Skin of body (tissue), 2 donors: ENCODE results near the gene NYAP2. TPM values are rescaled to one million over a fixed set of nuclear protein-coding genes. Genes with fewer than 3 reads are reported as not detected.

Experiments used
- DNase-seq: peaks from one replicate; lab custom pipeline; 2025; lab: John Stamatoyannopoulos, UW
- total RNA-seq: library from RNA; depleted of rRNA; stranded (reverse); fragments of >200 nt; gene quantifications from one replicate; pipeline ENCODE4 v1.2.3, GENCODE V29; 2014

NYAP2 gene
- total RNA-seq, 1 donor from 2014 or later = 0.30 TPM

- no peak for DNase-seq
Observed at GRCh38 chr2:225428360-225428759, 28.9 kb downstream of the NYAP2 start.

GRCh38 chr2:225429717-225430116 lies 30.2 kb downstream of the NYAP2 start:
- DNase-seq = peak; percentile 86

- no peak for DNase-seq
Observed at GRCh38 chr2:225431105-225431863, 31.8 kb downstream of the NYAP2 start.

- no peak for DNase-seq
Observed at GRCh38 chr2:225434014-225434413, 34.5 kb downstream of the NYAP2 start.

- no peak for DNase-seq
Observed at GRCh38 chr2:225437319-225437718, 37.8 kb downstream of the NYAP2 start.

GRCh38 chr2:225438248-225438647 lies 38.7 kb downstream of the NYAP2 start:
- DNase-seq = no peak

- DNase-seq = no peak
Observed at GRCh38 chr2:225452677-225453076, 53.2 kb downstream of the NYAP2 start.

- no peak for DNase-seq
Observed at GRCh38 chr2:225454412-225454811, 54.9 kb downstream of the NYAP2 start.

- no peak for DNase-seq
Observed at GRCh38 chr2:225456619-225457260, 57.2 kb downstream of the NYAP2 start.

- no peak for DNase-seq
Observed at GRCh38 chr2:225457482-225457881, 58.0 kb downstream of the NYAP2 start.

GRCh38 chr2:225458431-225459117 lies 59.1 kb downstream of the NYAP2 start:
- no peak for DNase-seq

GRCh38 chr2:225462417-225462816 lies 62.9 kb downstream of the NYAP2 start:
- DNase-seq = no peak

GRCh38 chr2:225462945-225463344 lies 63.4 kb downstream of the NYAP2 start:
- DNase-seq = no peak

GRCh38 chr2:225463449-225463848 lies 63.9 kb downstream of the NYAP2 start:
- DNase-seq = no peak

- DNase-seq = no peak
Observed at GRCh38 chr2:225464346-225465025, 65.0 kb downstream of the NYAP2 start.

- no peak for DNase-seq
Observed at GRCh38 chr2:225465827-225466226, 66.3 kb downstream of the NYAP2 start.

- no peak for DNase-seq
Observed at GRCh38 chr2:225466891-225467604, 67.5 kb downstream of the NYAP2 start.

- no peak for DNase-seq
Observed at GRCh38 chr2:225468131-225468530, 68.6 kb downstream of the NYAP2 start.

GRCh38 chr2:225471039-225471438 lies 71.5 kb downstream of the NYAP2 start:
- DNase-seq = no peak

- no peak for DNase-seq
Observed at GRCh38 chr2:225471482-225471881, 72.0 kb downstream of the NYAP2 start.

- no peak for DNase-seq
Observed at GRCh38 chr2:225472161-225472560, 72.7 kb downstream of the NYAP2 start.
